Progenitor cell of endocrine pancreas (in vitro differentiated cells): ENCODE data around the gene ACOXL. TPM values are rescaled to one million over a fixed set of nuclear protein-coding genes. Genes with fewer than 3 reads are reported as not detected.
"Not testable (repeated sequence)": the region's sequence is repeated elsewhere in the genome, so short reads cannot be mapped to it uniquely, and the experiment has no call there.

ENCODE experiments used
- DNase-seq: peaks from one replicate; pipeline ENCODE4 v3.0.0; 2021; ENCODE audit warnings: low spot score; ENCODE audit not compliant: unreplicated experiment
- H3K27ac Mint-ChIP-seq: 2 replicates; pipeline ENCODE4 v1.8.0; 2021; ENCODE audit warnings: mild to moderate bottlenecking, moderate library complexity, mixed read lengths
- H3K27me3 Mint-ChIP-seq: 2 replicates; pipeline ENCODE4 v1.8.0; 2021; ENCODE audit warnings: mixed read lengths
- H3K36me3 Mint-ChIP-seq: 2 replicates; pipeline ENCODE4 v1.8.0; 2022; ENCODE audit warnings: mixed read lengths; ENCODE audit not compliant: insufficient read depth
- H3K4me1 Mint-ChIP-seq: 2 replicates; pipeline ENCODE4 v1.8.0; 2021; ENCODE audit warnings: low read depth, mixed read lengths
- H3K4me3 Mint-ChIP-seq: 2 replicates; pipeline ENCODE4 v1.8.0; 2021; ENCODE audit warnings: low read depth, mild to moderate bottlenecking, moderate library complexity, mixed read lengths
- H3K9me3 Mint-ChIP-seq: 2 replicates; pipeline ENCODE4 v1.8.0; 2021; ENCODE audit warnings: low read depth, mixed read lengths
- CTCF ChIP-seq: fragments of 200-600 bp; sonication (generic); IDR thresholded peaks from one replicate; pipeline ENCODE4 v1.5.0; 2021; ENCODE audit warnings: antibody characterized with exemption, mild to moderate bottlenecking; ENCODE audit not compliant: unreplicated experiment
- long read RNA-seq: library from polyadenylated mRNA; unstranded; transcript quantifications from one replicate; pipeline ENCODE4 v2.0.0, GENCODE V29; 2020
- total RNA-seq: library from RNA; stranded (reverse); gene quantifications from 2 replicates; pipeline ENCODE4 v1.2.1, GENCODE V29; 2021

ACOXL gene
- 0.19 and 0.27 TPM in 2 replicates for total RNA-seq
- long read RNA-seq: 0 reads

GRCh38 chr2:110732422-110733413 is at the start of gene ACOXL:
Gene ACOXL, plus strand, starts transcription at chr2:110732573. Its CDS starts 35,817 bp downstream, at chr2:110768390.
- Mint-ChIP-seq H3K4me1 (peaks cover 2% of the 10 kb centered on the region), H3K4me3 (peak within 1 kb of the TSS; percentile 68), H3K27me3 (peaks cover 88% of the 10 kb centered on the region), H3K27ac (no peak within 1 kb of the TSS), H3K9me3 (no peaks in the 10 kb centered on the region), H3K36me3 (no peaks in the 10 kb centered on the region)
- TF ChIP-seq CTCF: no peak
- peak; percentile 43 for DNase-seq

- H3K4me3 Mint-ChIP-seq: no peak overlapping the region
- H3K27me3 Mint-ChIP-seq: peaks cover 3% of the 10 kb centered on the region
Measured at GRCh38 chr2:110682872-110683271, 49.5 kb upstream of the ACOXL start.

GRCh38 chr2:110687775-110688484 is 44.4 kb upstream of the ACOXL start:
- peaks cover 13% of the 10 kb centered on the region for H3K4me1 Mint-ChIP-seq
- H3K27me3 Mint-ChIP-seq, DNase-seq, H3K4me3 Mint-ChIP-seq, H3K36me3 Mint-ChIP-seq: not testable (repeated sequence)
- peak overlapping the region; percentile 83 for H3K27ac Mint-ChIP-seq
- peaks cover 15% of the 10 kb centered on the region for H3K9me3 Mint-ChIP-seq

More at GRCh38 chr2:110682872-110683271, 49.5 kb upstream of the ACOXL start:
- H3K36me3 Mint-ChIP-seq: peaks cover 2% of the 10 kb centered on the region
- H3K4me1 Mint-ChIP-seq: peaks cover 4% of the 10 kb centered on the region
- TF ChIP-seq CTCF: no peak
- peaks cover 10% of the 10 kb centered on the region for H3K9me3 Mint-ChIP-seq
- no peak for DNase-seq
- no peak overlapping the region for H3K27ac Mint-ChIP-seq

- H3K4me1 Mint-ChIP-seq: peaks cover 13% of the 10 kb centered on the region
- peaks cover 15% of the 10 kb centered on the region for H3K9me3 Mint-ChIP-seq
- peak overlapping the region; percentile 91 for H3K27ac Mint-ChIP-seq
- no peak overlapping the region for H3K4me3 Mint-ChIP-seq
- H3K27me3 Mint-ChIP-seq: no peaks in the 10 kb centered on the region
- H3K36me3 Mint-ChIP-seq: peaks cover 4% of the 10 kb centered on the region
- DNase-seq: no peak
- no peak for TF ChIP-seq CTCF
Measured at GRCh38 chr2:110688594-110689091, 43.7 kb upstream of the ACOXL start.

GRCh38 chr2:110690083-110690965 is 42.0 kb upstream of the ACOXL start:
- Mint-ChIP-seq H3K4me1 (peaks cover 13% of the 10 kb centered on the region), H3K27me3 (peaks cover 5% of the 10 kb centered on the region), H3K27ac (peak overlapping the region; percentile 38), H3K9me3 (peaks cover 15% of the 10 kb centered on the region), H3K4me3 (no peak overlapping the region), H3K36me3 (peaks cover 4% of the 10 kb centered on the region)
- no peak for DNase-seq
- no peak for TF ChIP-seq CTCF
